ENCODE measurements around the gene PTPN7. TPM values are rescaled to one million over a fixed set of nuclear protein-coding genes. Genes with fewer than 3 reads are reported as not detected.
A peak's percentile ranks its signal among the peaks of the same experiment; 100 is the strongest.

PTPN7 gene
- total and polyA plus RNA-seq, 10 of the 15 experiments (the other 5 are each of a cell fraction or from before 2014, with no cell fraction given): 7.9 to 117 (median 102) TPM

DNA sequence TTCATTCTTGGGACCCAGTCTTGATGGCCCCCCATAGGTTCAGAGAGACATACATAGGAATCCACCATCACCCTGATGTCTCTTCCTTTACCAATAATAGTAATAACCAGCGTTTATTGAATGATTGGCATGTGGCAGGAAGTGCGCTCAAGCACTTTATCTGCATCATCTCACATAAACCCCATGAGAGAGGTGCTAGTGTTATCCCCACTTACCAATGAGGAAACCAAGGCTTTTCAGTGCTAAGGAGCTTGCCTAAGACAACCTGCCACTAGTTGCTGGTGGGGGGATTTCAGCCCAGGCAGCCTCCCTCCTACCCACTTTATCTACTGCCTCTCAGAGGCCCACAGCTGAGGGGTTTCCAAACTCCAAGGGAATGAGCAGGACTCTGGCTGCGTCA, 40.9 kb upstream of the PTPN7 start:
- SMC1A ChIA-PET (ENCODE audit: uncharacterized antibody, unreplicated experiment): interaction anchor here (1.0 kb wide), 1 partner anchor 50 kb away, joined by 3 read pairs; no protein-coding TSS in a partner anchor
- in situ Hi-C loops (cut with MboI): no loop called here
- POLR2A ChIA-PET: no interaction called here

More for the DNA sequence above, 40.9 kb upstream of the PTPN7 start:
- RAD21 ChIA-PET (ENCODE audit: unreplicated experiment): no interaction called here
- no peak overlapping the region for H2AFZ ChIP-seq (ENCODE audit: control insufficient read depth, low read depth, low read length)
- no peaks in the 10 kb centered on the region for H3K36me3 ChIP-seq (ENCODE audit: control insufficient read depth in 2 of 2, insufficient read depth in 2 of 2, low read length in 1 of 2)
- H3K79me2 ChIP-seq (ENCODE audit: control insufficient read depth, insufficient read depth, low read length): no peaks in the 10 kb centered on the region
- no peak overlapping the region for H3K4me3 ChIP-seq
- H3K27ac ChIP-seq (ENCODE audit: control insufficient read depth, insufficient read depth): no peak overlapping the region
- FAIRE-seq: no peak
- 11% methylated on average over 3 of the region's 3 CpGs for WGBS (ENCODE audit: insufficient coverage, insufficient replicate concordance, low lambda C conversion rate, missing lambda C conversion rate)
- ATAC-seq: no peak
- TF ChIP-seq, protein P1, sequence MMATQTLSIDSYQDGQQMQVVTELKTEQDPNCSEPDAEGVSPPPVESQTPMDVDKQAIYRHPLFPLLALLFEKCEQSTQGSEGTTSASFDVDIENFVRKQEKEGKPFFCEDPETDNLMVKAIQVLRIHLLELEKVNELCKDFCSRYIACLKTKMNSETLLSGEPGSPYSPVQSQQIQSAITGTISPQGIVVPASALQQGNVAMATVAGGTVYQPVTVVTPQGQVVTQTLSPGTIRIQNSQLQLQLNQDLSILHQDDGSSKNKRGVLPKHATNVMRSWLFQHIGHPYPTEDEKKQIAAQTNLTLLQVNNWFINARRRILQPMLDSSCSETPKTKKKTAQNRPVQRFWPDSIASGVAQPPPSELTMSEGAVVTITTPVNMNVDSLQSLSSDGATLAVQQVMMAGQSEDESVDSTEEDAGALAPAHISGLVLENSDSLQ (IDR thresholded peaks at IDR 0.05): 0 out of 2 replicates have a peak, but pooled peaks have one; percentile 13
- no peak for TF ChIP-seq RELB (IDR thresholded peaks at IDR 0.05; ENCODE audit: low read depth)
- no peak overlapping the region for H3K4me2 ChIP-seq (ENCODE audit: control insufficient read depth, insufficient read depth)
- CTCF ChIA-PET: interaction anchor here (0.6 to 1.2 kb wide), 2 partner anchors 8 to 12 kb away, joined by 3 to 4 read pairs; no protein-coding TSS in a partner anchor
- no peaks in the 10 kb centered on the region for H4K20me1 ChIP-seq (ENCODE audit: control insufficient read depth, insufficient read depth)
- intact Hi-C loops (cut with micrococcal nuclease; ENCODE audit: unreplicated experiment): no loop called here
- DNase-seq (ENCODE audit: low read depth, low spot score): no peak
- H3K9ac ChIP-seq (ENCODE audit: control insufficient read depth, insufficient read depth, low read length): no peak overlapping the region
- H3K4me1 ChIP-seq (ENCODE audit: control insufficient read depth, insufficient read depth, low read length): no peaks in the 10 kb centered on the region
- H3K27me3 ChIP-seq (replicated peaks in 1 of 2; ENCODE audit: control insufficient read depth in 2 of 2, insufficient read depth in 2 of 2, low read length in 1 of 2): peaks cover 2 to 3% of the 10 kb centered on the region in 2 experiments; a peak in 2 of 4 replicates
- H3K9me3 ChIP-seq (replicated peaks; ENCODE audit: control insufficient read depth, insufficient read depth, low read length): no peaks in the 10 kb centered on the region
- BruUV-seq (replicated peaks): no TSS peak
